ENCODE data around the gene HAPLN2.
"Not testable (repeated sequence)": the region's sequence is repeated elsewhere in the genome, so short reads cannot be mapped to it uniquely, and the experiment has no call there.

The HAPLN2 gene

GRCh38 chr1:156622581-156623297 is 3.5 kb downstream of the HAPLN2 start:
- no peak for DNase-seq (ENCODE audit: low spot score)

GRCh38 chr1:156623946-156624813 is 5.0 kb downstream of the HAPLN2 start:
- DNase-seq (ENCODE audit: low spot score), result no peak

GRCh38 chr1:156624814-156625435 is 5.7 kb downstream of the HAPLN2 start:
- no peak for DNase-seq (ENCODE audit: low spot score)

GRCh38 chr1:156625436-156626078 is 6.3 kb downstream of the HAPLN2 start:
- DNase-seq (ENCODE audit: low spot score), result no peak

GRCh38 chr1:156626079-156626438 is 6.8 kb downstream of the HAPLN2 start:
- no peak for DNase-seq (ENCODE audit: low spot score)

GRCh38 chr1:156627313-156627880 is 8.2 kb downstream of the HAPLN2 start:
- no peak for DNase-seq (ENCODE audit: low spot score)

GRCh38 chr1:156629823-156630449 is 10.7 kb downstream of the HAPLN2 start:
- DNase-seq (ENCODE audit: low spot score), result no peak

GRCh38 chr1:156631152-156631551 is 11.9 kb downstream of the HAPLN2 start:
- not testable (repeated sequence) for DNase-seq (ENCODE audit: low spot score)

GRCh38 chr1:156632355-156632754 is 13.1 kb downstream of the HAPLN2 start:
- DNase-seq (ENCODE audit: low spot score), result no peak

- DNase-seq (ENCODE audit: low spot score), result no peak
Measured at GRCh38 chr1:156638189-156638985, 19.2 kb downstream of the HAPLN2 start.

- no peak for DNase-seq (ENCODE audit: low spot score)
Measured at GRCh38 chr1:156639601-156640101, 20.4 kb downstream of the HAPLN2 start.

- DNase-seq (ENCODE audit: low spot score), result no peak
Measured at GRCh38 chr1:156640842-156641706, 21.9 kb downstream of the HAPLN2 start.

- no peak for DNase-seq (ENCODE audit: low spot score)
Measured at GRCh38 chr1:156641761-156642264, 22.6 kb downstream of the HAPLN2 start, which contains the start of gene BCAN. Gene BCAN, plus strand, starts transcription at chr1:156642117. Its CDS starts 3,938 bp downstream, at chr1:156646055.

- no peak for DNase-seq (ENCODE audit: low spot score)
Measured at GRCh38 chr1:156642265-156643048, 23.2 kb downstream of the HAPLN2 start.

- DNase-seq (ENCODE audit: low spot score), result no peak
Measured at GRCh38 chr1:156643049-156643777, 24.0 kb downstream of the HAPLN2 start.

GRCh38 chr1:156643778-156644092 is 24.5 kb downstream of the HAPLN2 start:
- no peak for DNase-seq (ENCODE audit: low spot score)

GRCh38 chr1:156644146-156644545 is 24.9 kb downstream of the HAPLN2 start:
- no peak for DNase-seq (ENCODE audit: low spot score)

GRCh38 chr1:156644640-156645039 is 25.4 kb downstream of the HAPLN2 start:
- DNase-seq (ENCODE audit: low spot score), result no peak
